Measurements from ENCODE around the gene TOP2B.

Gene TOP2B

GRCh38 chr3:25610779-25611178, 53.9 kb downstream of the TOP2B start:
- DNase-seq, result no peak

DNA sequence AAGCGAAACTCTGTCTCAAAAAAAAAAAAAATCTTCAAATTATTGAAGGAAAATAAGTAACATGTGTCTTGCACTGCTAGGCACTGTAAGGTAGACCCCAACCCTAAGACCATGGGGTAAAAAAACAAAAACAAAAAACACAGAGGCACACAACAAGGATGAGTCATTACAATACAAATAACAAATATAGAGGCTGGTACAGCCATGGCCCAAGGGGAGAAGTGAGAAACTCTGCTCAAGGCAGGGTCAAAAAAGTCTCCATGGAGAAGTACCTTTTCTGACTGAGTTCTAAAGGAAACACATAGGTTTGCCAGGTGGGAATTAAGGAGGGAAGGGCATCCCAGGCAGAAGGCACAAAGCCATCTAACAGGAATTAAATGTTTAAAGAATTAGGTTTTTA, 54.5 kb downstream of the TOP2B start:
- DNase-seq, result no peak

DNA sequence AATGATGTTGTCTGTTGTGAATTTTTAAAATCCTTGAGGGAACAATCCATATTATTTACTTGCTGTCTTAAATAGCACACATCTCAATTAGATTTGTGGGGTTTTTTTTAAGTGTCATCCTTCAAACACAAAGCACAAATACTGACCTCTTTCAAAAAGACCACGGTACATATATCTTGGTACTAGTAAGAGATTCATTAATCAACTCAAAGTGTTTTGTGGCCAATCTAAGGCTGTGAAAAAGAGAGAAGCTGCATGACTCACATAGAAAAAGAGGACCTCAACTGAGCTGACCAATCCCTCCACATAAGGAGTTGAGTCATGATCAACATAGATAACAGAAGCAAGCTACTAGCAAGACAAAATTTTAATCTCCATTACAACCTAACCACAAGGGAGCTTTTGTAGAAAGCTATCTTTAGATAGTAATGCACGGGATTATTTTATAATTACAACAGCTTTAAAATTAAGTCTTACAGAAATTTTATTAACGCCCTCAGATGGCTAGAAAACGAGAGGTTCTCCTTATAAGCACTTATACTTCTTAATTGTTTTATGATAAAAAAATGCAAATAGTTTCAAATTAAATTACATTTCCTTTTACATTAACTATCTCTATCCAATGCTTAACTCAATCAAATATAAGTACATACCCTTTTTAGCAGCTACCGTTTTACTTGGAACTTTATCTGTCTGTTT, 60.5 kb downstream of the TOP2B start:
- DNase-seq, result peak; percentile 92 to 97

GRCh38 chr3:25603703-25604102, 61.0 kb downstream of the TOP2B start:
- DNase-seq, result peak; percentile 96

DNA sequence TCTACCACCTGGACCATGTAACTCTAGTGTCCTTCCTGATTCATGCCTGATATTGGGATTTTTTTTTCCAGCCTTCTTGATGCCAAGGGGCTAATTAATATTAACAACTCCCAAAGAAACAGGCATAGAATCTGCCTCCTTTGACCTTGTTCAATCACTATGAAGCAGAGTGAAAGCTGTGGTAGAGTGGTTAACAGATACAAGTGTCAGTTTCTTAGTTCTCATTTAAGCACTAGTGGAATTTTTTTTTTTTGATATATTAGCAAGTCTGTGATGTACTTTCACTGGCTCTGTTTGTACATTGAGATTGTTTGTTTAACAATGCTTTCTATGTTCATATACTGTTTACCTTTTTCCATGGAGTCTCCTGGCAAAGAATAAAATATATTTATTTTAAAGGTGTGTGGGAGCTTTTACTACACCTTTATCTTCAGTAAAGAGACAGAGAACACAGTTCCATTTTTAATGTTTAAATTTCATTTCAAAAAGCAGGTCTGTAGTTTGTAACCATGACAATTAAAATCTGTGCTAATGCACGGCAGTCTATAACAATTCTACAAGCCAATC, 67.1 kb downstream of the TOP2B start:
- no peak for DNase-seq

- DNase-seq, result peak; percentile 72 to 79
These were observed 70.7 kb downstream of the TOP2B start for GRCh38 chr3:25594007-25594502.

DNA sequence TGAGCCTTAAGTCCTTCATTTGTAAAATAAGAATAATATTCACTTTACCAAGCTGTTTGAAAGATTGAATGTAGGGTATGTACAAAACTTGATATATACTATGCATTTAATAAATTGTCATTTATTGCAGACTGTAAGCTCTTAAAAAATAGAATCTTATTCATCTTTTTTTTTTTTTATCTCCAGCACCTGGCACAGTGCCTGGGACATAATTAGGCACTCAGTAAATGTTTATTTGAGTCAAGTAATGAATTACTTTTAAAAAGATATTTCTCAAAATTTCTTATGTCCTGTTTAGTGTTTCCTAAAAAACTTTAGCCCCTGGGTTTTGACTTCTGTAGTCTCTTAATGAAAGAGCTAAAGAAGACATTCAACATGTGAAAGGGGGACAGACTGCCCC, 71.7 kb downstream of the TOP2B start:
- no peak for DNase-seq

DNA sequence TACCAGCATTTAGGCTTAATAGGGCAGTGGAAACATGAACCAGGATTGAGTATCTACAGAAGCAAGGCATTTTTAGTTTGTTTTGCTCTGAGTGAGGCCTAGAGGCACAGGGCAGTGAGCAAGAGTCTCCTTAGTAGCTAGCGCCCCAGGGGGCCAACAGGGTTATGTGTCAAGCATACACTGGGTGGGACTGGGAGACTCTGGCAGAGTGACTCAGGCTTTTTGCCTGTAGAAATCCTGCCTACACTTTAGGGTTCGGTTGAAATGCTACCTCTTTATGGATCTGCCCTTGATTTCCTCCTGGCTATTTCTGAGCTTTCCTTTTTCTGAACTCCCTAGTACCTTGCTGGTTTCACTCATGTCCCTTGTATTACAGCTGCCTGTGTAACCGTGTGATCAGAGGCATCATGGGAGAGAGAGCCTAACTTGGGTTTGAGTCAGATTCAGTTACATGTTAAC, 72.2 kb downstream of the TOP2B start:
- no peak for DNase-seq

DNA sequence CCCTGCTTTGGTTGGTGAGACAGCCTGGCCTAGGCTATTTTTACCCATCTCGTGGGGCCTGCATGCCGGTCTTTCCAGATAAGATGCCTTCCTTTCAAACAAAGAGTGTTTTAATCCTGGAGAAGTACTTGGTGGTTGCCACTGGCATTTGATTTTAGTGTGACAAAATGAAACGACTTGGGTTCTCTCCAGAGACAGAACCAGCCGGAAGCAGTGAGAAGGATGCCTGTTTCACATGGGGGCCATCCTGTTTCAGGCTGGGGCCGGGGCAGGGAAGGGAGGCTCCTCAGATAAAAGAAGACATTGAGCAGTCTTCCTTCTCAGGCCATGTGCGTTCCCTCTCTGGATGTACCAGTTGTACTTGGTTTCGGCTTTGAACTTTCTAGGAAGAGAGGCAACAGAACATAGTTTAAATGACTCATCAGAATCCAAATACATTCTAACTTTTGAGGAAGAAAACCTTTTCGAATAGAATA, 74.9 kb downstream of the TOP2B start:
- no peak for DNase-seq

DNA sequence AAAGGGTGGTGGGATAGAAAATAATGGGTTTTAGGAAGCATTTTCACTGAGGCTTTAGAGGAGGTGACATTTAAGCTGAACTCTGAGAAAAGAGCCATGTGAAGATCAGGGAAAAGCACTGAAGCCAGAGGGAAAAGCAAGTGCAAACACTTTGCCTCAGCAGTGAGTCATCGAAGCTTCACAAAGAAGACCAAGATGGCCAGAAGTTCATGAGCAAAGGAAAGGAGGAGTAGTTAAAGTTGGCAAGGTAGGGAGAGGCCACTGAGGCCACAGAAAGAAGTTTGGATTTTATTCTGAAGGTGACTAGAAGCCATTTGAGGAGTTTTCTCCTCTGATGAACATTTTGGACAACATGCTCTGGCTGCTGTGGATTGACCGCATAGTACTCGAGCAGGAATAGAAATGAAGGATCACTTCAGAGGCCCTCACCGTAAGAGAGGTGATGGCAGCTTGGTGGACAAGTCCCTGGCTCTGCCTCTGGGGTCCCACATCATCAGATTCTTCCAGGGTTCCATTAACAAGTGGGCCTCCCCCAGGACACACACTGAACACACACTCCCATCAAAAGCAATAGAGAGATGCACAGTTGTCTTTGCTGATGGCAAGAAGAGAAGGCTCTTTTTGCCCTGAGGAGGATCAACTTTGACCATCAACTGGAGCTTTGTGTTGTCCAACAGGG, 75.5 kb downstream of the TOP2B start:
- DNase-seq, result no peak

- peak; percentile 15 to 25 for DNase-seq
These were observed 76.1 kb downstream of the TOP2B start for GRCh38 chr3:25588441-25589103.

GRCh38 chr3:25587975-25588374, 76.7 kb downstream of the TOP2B start:
- no peak for DNase-seq

GRCh38 chr3:25587526-25587925, 77.2 kb downstream of the TOP2B start:
- no peak for DNase-seq

- no peak for DNase-seq
These were observed 77.6 kb downstream of the TOP2B start for GRCh38 chr3:25587094-25587493.

- no peak for DNase-seq
These were observed 78.2 kb downstream of the TOP2B start for GRCh38 chr3:25586553-25586952.

GRCh38 chr3:25586167-25586505, 78.6 kb downstream of the TOP2B start:
- no peak for DNase-seq

DNA sequence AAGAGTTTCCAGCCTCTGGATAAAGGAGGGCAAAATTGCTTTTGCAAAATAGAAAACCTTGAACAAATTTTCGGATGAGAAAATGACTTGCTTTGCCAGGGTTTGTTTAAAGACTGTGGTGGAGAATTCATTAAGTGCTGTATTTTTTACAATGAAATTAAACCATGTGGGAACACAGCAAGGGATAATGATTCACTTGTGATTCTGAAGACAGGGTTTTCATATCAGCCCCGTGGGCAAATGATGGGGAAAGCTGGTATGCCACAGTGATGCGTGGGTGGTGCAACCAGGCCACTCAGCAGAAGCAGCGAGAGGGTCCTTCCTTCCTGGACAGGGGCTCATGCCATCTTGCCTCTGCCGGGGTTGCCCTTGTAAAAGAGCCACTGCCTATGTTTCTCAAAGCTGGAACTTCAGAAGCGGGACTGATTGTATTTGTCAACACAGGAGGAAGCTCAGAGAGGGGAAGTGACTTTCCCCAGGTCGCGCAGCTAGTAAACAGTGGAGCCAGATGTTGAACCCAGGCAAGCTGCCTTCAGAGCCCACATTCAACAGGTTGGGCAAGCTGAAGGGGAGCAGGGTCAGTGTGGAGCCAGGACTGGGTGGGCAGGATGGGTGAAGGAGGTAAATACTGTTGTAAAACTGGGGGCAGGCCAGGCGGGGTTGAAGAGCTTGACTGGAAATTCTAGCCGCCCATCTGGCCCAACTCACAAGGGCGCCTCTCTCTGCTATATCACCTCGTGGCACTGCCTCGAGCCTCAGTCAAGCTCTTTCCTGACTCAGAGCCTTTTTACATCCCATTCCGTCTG, 79.1 kb downstream of the TOP2B start:
- no peak for DNase-seq

- no peak for DNase-seq
These were observed 80.5 kb downstream of the TOP2B start for GRCh38 chr3:25584011-25584789.

DNA sequence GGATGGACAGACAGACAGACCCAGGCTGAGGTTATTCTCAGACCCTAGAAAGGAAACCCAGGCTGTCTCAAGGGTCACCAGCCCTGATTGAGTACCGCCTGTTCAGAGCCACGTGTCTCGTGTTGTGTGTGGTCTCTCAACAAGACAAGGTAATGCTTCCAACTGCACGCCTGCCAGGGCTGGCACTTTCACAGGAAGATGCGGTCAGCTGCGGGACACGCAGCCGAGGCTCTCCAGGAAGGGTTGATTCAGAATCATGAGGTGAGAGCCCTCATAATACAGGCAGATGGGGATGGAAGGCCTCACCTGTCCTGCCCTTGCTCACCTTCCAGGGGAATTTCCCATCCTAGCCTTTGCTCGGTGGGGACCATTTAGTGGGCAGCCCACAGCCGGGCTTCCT, 81.4 kb downstream of the TOP2B start:
- DNase-seq, result no peak

GRCh38 chr3:25582242-25582641, 82.5 kb downstream of the TOP2B start:
- DNase-seq, result peak; percentile 80 to 81

DNA sequence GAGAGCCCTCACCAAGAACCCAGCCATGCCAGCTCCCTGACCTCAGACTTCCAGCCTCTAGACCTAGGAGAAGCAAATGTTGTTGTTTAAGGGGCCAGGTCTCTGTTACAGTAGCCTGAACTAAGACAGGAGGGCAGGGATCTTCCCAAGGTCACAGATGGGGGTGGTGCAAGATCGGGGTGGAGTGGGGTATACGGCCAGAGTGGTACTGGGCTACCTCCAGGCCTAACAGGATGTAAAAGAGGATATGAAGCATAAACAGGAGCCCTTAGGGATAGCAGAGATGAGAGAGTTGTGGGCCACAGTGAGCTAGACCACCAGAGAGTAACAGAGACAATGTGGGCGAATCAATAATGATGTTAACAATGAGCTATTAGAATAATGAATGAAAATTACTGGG, 82.9 kb downstream of the TOP2B start:
- DNase-seq, result no peak

DNA sequence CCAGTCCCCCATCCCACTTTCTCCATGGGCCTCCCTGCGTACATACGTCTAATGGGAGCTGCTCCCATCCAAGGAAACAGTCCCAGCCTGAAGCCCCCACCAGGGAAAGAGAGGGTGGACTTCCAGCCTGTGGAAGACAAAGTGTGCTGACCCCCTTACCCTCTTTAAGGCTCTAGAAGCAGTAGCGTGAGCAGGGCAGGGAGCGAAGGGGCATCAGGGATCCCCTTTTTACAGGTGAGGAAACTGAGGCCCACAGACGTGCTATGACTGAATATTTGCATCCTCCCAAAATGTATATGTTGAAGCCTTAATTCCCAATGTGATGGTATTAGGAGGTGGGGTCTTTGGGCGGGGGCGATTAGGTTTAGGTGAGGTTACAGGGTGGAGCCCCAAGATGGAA, 83.4 kb downstream of the TOP2B start:
- DNase-seq, result no peak
